Ishikawa (cell line): ENCODE measurements around the gene SPATS1.

Experiments used
- CEBPB ChIP-seq: IDR thresholded peaks from 2 replicates; pipeline ENCODE4 v1.6.1; 2012
- EP300 ChIP-seq: IDR thresholded peaks from 2 replicates; pipeline ENCODE4 v1.6.1; 2012; ENCODE audit warnings: borderline replicate concordance
- FOXM1 ChIP-seq: IDR thresholded peaks from 2 replicates; pipeline ENCODE4 v1.6.1; 2012; ENCODE audit warnings: low read depth, borderline replicate concordance
- MAX ChIP-seq: IDR thresholded peaks from 2 replicates; pipeline ENCODE4 v1.6.1; 2012
- TAF1 ChIP-seq: IDR thresholded peaks from 2 replicates; pipeline ENCODE4 v1.6.1; 2012; ENCODE audit warnings: low read depth, mild to moderate bottlenecking
- YY1 ChIP-seq: IDR thresholded peaks from 2 replicates; pipeline ENCODE4 v1.6.1; 2012; ENCODE audit warnings: low read depth

GRCh38 chr6:44342489-44342888 lies at the start of gene SPATS1:
- no peak for TF ChIP-seq EP300
- no peak for TF ChIP-seq FOXM1
- no peak for TF ChIP-seq YY1
- TF ChIP-seq TAF1, result no peak
- TF ChIP-seq MAX, result no peak
- TF ChIP-seq CEBPB, result no peak
